Suprapubic skin (tissue), 3 donors: ENCODE measurements around the gene FCN2.

ENCODE experiments used
- CTCF ChIP-seq, 2 donors: fragments of 200-600 bp in 1 of 2; fragments of 450-650 bp in 1 of 2; sonication (generic) in 1 of 2; IDR thresholded peaks; one replicate each; pipeline ENCODE4 v1.5.1; 2016 to 2019; ENCODE audit warnings: antibody characterized with exemption in 2 of 2, mild to moderate bottlenecking in 1 of 2, moderate library complexity in 1 of 2
- EP300 ChIP-seq: sonication (generic); formaldehyde crosslinking; IDR thresholded peaks from one replicate; pipeline ENCODE4 v1.6.1; 2017; ENCODE audit warnings: antibody characterized with exemption
- POLR2A ChIP-seq, 2 donors: fragments of 450-650 bp; IDR thresholded peaks; one replicate each; pipeline ENCODE4 v1.6.1; 2017; ENCODE audit warnings: antibody characterized with exemption in 2 of 2, mild to moderate bottlenecking in 2 of 2, moderate library complexity in 2 of 2

- TF ChIP-seq EP300 (no peak), CTCF (IDR thresholded peaks at IDR 0.05) (no peak), POLR2A (IDR thresholded peaks at IDR 0.05) (no peak)
Measured at GRCh38 chr9:134899818-134900217, 19.2 kb downstream of the FCN2 start.
